GM18502 (cell line): Measurements from ENCODE around the gene PARD3.

Source experiments
- ATAC-seq: cut with Tn5 transposase; IDR thresholded peaks from one replicate; pipeline ENCODE4 v1.9.1; 2021; ENCODE audit warnings: mild to moderate bottlenecking; ENCODE audit not compliant: unreplicated experiment, poor library complexity

The PARD3 gene

GRCh38 chr10:34826221-34826620 lies 11.1 kb upstream of the PARD3 start:
- ATAC-seq: no peak

- ATAC-seq: no peak
Measured at GRCh38 chr10:34825414-34825813, 10.3 kb upstream of the PARD3 start.

GRCh38 chr10:34824870-34825269 lies 9.8 kb upstream of the PARD3 start:
- no peak for ATAC-seq

- no peak for ATAC-seq
Measured at GRCh38 chr10:34821587-34822585, 6.8 kb upstream of the PARD3 start.

GRCh38 chr10:34817586-34817985 lies 2.5 kb upstream of the PARD3 start:
- no peak for ATAC-seq

GRCh38 chr10:34817054-34817453 lies 2.0 kb upstream of the PARD3 start:
- no peak for ATAC-seq

- ATAC-seq: no peak
Measured at GRCh38 chr10:34816501-34817002, 1.5 kb upstream of the PARD3 start.

- ATAC-seq: no peak
Measured at GRCh38 chr10:34816085-34816496, 995 bp upstream of the PARD3 start.

GRCh38 chr10:34814913-34815184 lies 247 bp downstream of the PARD3 start:
- no peak for ATAC-seq

GRCh38 chr10:34814223-34814912 lies 728 bp downstream of the PARD3 start:
- no peak for ATAC-seq

GRCh38 chr10:34813626-34814222 lies 1.4 kb downstream of the PARD3 start:
- no peak for ATAC-seq

GRCh38 chr10:34812771-34813170 lies 2.3 kb downstream of the PARD3 start:
- ATAC-seq: no peak

- no peak for ATAC-seq
Measured at GRCh38 chr10:34811968-34812514, 3.1 kb downstream of the PARD3 start.

- ATAC-seq: no peak
Measured at GRCh38 chr10:34811126-34811967, 3.7 kb downstream of the PARD3 start.

GRCh38 chr10:34809796-34810195 lies 5.3 kb downstream of the PARD3 start:
- no peak for ATAC-seq

- ATAC-seq: no peak
Measured at GRCh38 chr10:34808801-34809745, 6.0 kb downstream of the PARD3 start.

- ATAC-seq: no peak
Measured at GRCh38 chr10:34808336-34808735, 6.8 kb downstream of the PARD3 start.

GRCh38 chr10:34804306-34804705 lies 10.8 kb downstream of the PARD3 start:
- no peak for ATAC-seq

- ATAC-seq: no peak
Measured at GRCh38 chr10:34802692-34803091, 12.4 kb downstream of the PARD3 start.
